DMS79 (cell line): ENCODE data around the gene SYNE2.
"Not testable (repeated sequence)": the region's sequence is repeated elsewhere in the genome, so short reads cannot be mapped to it uniquely, and the experiment has no call there.

Experiments used
- DNase-seq: peaks from one replicate; lab custom pipeline; 2025; lab: John Stamatoyannopoulos, UW

SYNE2 gene

DNA sequence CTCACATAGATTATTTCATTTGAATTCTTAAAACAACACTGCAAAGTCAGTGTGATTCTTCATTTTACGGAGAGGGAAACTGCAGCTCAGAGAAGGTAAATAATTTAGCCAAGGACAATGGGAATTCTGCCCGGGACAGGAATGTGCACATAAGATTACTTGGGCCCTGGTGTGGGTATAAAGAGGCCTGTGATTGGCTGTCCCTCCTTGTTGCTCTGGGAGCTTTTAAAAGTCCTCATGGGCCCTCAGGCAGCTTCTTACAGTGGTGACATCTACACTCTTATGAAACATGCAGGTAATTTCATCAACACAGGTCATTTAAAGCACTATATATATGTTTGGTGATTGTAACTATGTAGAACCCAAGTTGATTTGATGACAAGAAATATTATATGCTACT, 341.0 kb downstream of the SYNE2 start:
- no peak for DNase-seq

DNA sequence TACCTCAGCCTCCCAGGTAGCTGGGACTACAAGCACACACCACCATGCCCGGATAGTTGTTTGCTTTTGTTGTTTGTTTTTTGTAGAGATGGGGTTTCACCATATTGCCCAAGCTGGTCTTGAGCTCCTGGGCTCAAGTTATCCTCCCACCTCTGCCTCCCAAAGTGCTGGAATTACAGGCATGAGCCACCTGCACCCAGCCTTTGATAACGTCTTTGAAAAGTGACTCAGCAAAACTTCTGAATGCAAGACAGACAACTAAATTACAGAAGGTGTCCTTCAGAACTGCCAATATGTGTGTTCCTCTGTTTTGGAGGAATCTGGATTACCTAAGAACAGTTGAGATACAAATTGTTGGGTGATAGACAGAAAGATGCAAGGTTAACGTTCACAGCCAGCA, 341.6 kb downstream of the SYNE2 start:
- no peak for DNase-seq

DNA sequence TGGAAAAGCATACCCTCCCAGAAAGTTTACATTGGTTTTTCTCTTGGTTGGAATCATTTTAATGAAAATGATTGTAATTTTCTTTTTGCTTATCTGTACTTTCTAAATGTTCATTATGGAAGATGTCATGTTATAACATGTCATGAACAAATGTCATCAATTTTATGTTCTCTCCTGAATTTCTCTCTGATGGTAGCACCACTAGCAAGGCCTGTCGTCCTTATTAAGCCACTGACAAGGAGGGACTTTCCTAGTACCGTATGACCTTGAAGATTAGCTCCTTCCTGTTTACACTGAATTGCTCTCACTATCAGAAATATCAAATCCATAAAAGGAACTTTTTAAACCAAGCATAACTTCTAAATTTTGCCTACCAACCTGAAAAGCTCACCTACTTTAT, 342.4 kb downstream of the SYNE2 start:
- no peak for DNase-seq

DNA sequence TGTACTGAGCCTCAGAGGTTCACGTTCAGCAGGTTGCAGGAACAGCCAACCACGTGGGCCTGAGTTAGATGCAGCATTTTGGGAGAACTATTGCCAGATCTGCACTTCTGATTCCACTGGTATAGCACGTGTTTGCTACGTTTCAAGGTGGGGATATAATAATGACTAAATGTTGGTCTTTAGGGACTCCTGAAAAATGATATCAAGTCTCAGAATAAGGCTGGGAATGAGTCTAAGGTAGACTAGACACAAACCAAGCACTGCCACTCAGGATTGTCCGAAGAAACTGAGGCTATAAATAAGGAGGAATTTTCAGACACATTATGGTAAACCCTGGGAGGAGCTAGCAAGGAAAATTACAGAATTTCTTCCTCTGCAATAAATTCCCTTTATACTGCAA, 343.3 kb downstream of the SYNE2 start:
- no peak for DNase-seq

DNA sequence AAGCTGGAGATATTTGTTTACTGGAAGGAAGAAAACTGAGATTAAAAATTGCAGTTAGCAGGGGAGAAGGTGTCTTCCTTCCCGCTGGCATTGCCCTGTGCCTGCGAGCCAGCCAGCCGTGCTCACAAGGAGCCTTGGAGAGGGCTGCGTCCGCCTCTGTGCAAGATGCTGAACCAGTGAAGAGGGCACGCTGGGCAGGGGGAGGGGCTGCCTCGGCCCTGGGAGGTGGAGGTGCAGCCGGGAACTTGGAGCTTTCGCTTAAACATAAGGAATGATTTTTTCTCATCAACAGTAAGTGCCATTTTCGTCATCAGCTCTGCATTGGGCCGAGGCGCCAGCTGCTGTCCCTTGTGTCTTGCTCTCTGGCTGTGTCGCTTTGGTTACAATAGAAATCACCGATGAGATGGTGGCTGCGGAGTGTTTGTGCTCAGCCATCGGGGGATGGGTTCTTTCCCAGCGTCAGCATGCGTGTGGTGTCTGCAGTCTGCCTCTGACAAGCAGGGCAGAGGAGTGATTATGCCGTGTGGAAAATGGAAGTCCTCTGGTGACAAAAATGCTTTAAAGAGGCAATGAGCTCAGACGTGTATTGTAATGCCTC, 344.1 kb downstream of the SYNE2 start:
- peak; percentile 94 for DNase-seq

DNA sequence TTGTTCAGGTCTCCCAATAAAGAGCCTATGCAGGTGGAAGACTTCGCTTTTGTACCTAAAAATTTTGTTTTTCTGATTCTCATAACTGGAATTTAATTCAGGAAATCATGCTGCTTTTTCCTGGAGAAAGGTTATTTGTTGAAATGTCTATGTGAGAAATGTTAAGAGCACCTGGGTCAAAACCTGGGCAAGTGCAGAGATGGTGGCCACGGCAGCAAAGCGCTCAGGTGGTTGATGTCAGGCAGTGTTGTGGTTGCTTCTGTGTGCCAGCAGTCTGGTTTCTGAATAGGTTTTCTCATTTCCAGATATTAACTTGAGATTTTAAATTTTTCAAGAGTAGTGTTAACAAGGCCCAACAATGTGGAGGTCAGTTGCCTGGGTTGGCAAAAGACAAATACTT, 345.2 kb downstream of the SYNE2 start:
- DNase-seq, result no peak

DNA sequence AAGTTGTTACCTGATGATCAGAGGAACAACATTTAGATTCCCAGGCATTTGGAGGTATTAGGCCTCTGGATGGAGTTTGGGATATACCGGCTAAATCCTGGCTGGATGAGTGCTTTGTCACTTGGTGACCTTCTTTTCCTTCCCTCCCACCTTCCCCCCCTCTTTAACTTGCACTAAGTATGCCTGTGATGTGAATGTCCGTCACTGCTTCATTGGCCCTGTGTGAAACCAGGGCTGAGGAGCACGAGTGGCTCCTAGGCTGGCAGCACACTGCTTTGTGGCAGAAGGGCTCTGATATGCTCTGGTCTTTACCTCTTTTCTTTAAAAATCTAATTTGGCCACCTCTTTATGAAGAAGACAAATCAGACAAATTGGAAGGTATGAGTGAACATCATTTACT, 345.7 kb downstream of the SYNE2 start:
- no peak for DNase-seq

DNA sequence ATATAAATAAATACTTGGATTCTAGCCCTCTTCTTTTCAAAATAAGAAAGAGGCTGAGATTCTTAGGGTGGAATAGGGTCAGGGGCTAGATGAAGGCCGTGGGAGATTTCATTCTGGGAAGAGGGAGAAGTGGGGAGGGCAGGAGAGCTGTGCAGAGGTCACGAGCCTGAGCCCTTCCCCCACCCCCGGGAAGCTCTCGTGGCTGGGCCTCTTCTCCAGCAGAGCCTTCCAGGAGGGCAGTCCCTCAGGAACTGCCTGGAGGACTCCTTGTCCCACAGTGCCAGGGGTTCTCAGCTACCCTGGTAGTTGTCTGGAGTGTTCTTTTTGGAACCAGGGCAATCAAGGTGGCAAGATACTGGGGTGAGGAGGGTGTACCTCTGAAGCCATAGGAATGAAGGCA, 347.4 kb downstream of the SYNE2 start:
- no peak for DNase-seq

DNA sequence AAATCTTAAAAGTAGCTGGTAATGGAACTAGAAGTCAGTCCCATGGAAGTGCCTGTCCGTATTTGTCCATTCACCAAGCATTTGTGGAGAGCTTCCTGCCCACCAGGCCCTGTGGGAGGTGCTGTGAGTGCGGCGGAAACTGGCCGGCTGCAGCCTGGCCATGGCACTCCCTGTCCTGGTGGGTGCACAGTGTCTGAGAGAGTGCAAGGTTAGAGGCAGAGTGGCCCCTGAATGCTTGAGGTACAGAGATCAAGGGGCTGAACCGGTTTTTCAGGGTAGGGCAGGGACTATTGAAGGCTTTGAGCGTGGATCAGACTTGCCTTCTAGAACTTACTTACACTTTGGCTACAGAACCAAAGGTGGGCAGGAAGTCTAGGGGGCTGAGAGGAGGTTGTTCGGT, 348.5 kb downstream of the SYNE2 start:
- DNase-seq, result no peak

DNA sequence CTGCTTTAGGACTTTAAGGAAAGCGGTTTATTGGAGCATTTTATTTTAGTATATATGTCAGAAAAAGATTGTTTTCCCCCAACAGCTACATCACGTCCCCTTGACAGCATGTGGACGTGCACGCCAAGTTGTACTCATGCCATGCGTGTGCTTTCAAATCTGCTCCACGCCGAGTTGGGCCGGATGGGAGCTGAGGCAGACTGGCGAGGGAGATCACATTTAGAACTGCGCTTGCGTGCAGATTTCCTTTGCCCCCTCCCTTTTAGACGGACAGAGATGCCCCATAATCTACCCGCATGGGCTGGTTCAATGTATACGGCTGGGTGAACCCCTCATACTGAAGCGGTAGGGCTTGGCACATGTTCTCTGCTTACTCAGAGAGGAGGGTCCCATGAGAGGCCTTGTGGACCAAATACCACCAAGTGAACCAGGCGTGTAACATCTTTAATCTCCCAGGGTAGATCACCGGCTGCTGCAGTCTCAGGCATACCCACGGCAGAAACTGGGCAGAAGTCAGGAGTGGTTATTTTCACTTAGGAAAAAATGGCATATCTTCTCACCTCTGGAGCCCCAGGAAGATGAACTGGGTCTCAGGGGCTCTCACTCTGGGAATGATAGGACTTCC, 349.2 kb downstream of the SYNE2 start:
- DNase-seq, result no peak

DNA sequence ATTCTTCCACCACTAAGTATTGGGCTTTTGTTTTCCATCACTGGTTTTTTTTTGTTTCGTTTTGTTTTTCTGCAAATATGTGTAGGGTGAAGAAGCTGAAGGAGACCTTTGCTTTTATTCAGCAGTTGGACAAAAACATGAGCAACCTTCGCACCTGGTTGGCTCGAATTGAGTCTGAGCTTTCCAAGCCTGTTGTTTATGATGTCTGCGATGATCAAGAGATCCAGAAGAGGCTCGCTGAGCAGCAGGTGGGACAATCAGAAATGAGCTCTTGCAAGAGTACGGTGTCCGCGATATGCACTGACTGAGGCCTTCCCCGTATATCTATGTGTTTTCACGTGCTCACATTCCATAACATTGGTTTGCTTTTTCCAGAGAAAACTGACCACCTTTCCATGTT, 349.9 kb downstream of the SYNE2 start:
- no peak for DNase-seq

DNA sequence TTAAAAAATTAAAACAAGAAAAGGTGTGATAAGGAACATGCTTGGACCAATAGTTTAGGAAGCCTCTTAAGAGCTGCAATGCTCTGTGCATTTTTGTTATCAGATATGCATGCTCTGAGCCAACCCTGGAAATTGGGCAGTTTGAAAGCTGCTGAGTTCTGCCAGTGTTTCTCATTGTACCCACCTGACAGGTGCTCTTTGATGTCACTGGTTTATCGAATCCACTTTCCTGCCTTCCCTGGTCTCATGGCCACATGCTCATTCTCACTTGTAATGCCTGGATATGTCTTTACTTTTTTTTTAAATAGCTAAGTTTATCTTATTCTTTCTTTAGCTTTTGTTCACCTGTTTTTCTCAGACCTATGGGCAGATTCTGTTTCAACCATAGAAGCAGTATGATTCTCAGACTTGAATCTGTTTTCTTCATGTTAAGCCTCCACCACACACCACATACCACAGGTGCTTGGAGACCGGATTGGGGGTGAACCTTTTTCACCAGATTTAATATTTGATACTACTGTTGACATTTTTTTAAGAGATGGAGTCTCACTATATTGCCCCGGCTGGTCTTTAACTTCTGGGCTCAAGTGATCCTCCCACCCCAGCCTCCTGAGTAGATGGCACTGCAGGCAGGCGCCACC, 350.7 kb downstream of the SYNE2 start:
- DNase-seq, result no peak

DNA sequence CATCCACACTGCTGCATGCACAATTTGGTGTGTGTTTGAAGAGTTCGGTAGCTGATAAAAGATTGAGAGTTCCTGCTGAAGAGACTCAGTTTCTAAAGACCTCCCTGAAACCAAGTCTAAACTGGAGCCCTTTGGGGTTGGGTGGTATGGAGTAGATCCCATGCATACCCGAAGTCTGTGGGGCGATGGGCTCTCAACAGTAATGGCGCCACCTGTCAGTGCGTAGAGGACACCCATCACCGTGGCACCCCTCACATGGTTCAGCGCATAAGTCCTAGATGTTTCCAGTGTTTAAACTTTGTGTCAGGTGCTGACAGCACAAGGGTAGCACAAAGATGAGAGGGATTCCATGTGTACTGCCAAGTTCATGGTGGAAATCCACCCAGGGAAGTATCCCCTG, 355.5 kb downstream of the SYNE2 start:
- no peak for DNase-seq

DNA sequence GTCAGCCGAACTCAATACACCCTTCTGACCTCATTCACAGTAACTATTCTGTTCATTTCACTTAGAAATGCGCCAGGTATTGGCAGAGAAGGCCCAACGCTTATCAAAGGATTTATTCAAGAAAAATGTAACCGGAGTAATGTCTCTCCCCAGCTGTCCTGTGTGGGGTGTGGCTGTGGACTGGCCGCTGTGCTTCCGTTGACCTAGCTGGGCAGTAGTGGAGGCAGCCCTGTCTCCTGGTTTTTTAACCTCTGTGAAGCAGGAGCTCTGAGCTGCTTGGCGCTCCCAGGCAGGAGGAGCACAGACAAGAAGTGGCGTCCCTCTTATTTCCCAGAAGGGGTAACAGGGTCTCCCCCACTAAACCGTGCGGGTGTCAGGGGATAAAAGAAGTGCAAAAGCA, 356.2 kb downstream of the SYNE2 start:
- no peak for DNase-seq

DNA sequence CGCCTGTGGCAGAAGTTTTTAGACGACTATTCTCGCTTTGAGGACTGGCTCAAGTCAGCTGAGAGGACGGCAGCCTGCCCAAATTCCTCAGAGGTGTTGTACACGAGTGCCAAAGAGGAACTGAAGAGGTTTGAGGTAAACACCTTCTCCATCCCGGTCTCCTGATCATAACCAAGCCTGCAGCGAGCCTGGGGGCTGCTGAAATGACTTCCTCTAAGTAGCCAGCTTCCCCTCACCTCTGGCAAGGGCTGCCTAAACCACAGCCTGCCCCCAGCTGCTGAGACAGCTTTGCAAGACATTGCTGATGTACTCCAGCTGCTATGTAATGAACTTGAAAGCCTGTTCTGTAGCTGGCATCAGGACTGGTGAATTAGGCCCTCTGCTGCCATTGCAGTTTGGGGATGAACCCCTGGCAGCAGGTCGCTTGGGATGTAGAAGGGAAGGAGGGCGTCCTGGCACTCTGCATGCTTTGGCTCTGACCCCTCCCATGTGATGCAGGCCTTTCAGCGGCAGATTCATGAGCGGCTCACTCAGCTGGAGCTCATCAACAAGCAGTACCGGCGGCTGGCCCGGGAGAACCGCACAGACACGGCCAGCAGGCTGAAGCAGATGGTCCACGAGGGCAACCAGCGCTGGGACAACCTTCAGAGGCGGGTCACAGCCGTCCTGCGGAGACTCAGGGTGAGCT, 356.8 kb downstream of the SYNE2 start:
- DNase-seq, result no peak

DNA sequence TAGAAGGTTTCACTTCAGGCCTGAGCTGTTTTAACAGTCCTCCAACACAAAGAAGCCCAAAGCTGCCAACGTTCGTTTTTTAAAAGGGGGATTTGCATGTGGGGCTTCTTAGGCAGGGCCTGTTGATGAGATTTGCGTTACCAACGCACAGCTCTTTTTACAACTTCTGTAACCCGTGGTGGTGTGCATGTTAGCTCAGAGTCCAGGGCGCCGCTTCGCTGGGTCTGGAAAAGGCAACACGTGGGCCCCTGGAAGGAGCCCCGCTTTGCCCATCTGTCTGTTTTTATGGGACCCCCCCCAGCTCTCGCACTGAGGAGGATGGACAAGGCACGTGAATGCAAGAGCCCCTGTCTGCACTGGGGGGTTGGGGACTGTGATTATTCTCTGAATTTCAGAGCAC, 357.4 kb downstream of the SYNE2 start:
- no peak for DNase-seq

DNA sequence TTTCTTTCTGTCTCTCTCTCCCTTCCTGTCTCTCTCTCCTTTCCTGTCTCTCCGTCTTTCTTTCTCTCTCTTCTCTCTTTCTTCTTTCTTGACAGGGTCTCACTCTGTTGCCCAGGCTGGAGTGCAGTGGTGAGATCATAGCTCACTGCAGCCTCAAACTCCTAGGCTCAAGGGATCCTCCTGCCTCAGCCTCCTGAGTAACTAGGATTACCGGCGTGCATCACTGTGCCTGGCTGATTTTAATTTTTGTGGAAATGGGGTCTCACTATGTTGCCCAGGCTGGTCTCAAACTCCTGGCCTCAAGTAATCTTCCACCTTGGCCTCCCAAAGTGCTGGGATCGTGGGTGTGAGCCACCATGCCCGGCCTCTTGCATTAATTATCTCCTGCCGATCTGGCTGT, 358.1 kb downstream of the SYNE2 start:
- not testable (repeated sequence) for DNase-seq

DNA sequence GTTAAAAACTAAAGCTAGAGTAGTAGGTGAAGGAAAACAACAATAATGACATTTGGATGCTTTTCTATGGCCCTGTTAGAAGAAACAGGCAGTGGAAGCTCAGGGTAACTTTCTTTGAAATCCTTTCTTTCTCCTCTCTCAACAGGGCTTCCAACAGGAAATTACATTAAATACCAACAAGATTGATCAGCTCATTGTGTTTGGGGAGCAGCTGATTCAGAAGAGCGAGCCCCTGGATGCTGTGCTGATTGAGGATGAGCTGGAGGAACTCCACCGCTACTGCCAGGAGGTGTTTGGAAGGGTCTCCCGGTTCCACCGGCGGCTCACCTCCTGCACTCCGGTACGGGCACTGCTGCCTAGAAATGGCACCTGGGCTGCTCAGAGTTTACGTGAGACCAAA, 359.9 kb downstream of the SYNE2 start:
- no peak for DNase-seq

DNA sequence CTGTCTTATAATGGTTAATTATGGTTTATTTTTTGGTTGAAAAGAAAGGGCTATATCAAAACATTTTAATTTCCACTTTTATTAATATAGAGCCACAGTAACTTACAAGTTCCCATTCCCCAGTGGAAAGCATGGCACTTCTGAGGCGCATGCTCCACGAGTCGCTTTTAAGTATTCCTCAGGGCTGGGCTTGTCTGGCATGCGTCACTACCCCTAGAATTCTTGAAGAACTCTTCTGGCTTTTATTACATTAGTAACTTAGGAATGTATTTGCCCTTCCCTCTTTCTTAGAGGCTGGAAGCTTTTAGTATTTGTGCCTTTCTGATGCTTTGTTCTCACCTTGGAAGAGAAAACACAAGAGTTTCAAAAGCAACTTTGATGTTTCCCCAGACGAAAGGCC, 360.3 kb downstream of the SYNE2 start:
- DNase-seq, result no peak

DNA sequence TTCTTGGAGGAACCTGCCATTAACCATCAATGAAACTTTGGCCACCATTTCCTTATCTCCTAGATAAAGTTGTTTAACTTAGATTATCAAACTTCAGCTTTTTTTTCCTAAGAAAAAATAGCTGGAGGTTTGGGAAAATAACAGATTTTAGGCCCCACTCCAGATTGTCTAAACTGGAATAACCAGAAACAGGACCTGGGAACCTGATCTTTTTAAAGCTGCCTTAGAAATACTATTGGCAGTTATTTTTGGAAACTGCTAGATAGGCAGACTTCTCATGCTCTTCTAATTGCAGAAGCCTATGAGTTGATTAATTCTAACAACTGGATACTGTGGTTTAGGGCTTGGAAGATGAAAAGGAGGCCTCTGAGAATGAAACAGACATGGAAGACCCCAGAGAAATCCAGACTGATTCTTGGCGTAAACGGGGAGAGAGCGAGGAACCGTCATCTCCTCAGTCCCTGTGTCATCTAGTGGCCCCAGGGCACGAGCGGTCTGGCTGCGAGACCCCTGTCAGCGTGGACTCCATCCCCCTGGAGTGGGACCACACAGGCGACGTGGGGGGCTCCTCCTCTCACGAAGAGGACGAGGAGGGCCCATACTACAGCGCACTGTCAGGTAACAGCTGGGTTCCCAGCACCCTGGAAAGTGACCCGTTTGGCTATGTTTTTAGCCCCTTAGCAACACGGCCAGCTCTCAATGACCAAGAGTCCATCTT, 361.2 kb downstream of the SYNE2 start:
- DNase-seq, result no peak

DNA sequence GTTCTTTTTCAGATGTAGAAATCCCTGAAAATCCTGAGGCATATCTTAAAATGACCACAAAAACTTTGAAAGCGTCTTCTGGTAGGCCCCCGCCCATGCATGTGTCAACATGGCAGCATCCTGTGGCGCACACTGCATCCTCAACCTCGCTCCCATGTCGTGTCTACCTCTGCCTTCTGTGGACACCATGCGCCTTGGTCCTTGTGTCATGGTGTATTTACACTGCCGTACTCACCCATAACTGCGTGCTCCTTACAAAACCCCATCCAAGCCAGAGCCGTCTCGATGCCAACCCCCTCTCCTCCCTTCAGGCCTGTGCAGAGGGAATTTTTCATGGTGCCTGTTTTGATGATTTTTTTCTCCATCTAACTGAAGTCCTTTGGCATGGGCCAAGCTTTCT, 362.5 kb downstream of the SYNE2 start:
- no peak for DNase-seq

DNA sequence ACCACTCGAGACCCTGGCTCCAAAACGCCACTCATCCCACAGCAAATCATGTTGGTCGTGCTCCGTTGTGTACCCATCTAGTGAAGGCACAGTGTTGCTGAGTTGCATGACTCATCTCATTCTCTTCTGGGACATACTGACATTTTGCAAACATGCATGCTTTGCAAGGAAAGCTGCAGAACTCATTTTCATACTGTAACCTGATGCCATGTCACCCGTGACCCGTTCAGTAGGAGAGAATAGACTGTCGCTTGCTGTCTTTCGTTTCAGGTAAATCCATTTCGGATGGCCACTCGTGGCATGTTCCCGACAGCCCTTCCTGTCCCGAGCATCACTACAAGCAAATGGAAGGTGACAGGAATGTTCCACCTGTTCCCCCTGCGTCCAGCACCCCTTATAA, 363.2 kb downstream of the SYNE2 start:
- no peak for DNase-seq

DNA sequence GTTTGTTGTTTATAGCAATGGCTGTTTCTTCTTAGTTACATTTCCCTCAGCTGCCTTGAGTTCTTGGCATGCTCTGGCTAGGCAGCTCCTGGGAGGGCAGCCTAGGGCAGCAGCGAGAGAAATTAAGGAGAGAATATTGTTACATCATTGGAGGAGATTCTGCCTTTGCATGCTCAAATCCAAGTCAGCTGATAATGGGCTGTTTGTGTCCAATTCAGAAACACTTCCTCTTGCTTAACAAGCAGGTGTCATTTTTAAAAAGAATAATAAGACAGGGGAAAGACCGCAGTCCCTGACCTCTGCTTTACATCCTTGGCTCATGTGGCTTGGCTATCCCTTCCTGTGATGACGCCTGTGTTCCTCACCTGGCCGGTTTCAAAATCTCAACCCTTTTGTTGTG, 364.5 kb downstream of the SYNE2 start:
- no peak for DNase-seq
